HG03442 (cell line): ENCODE results near the gene DEDD.

Experiments
- ATAC-seq: cut with Tn5 transposase; IDR thresholded peaks from one replicate; pipeline ENCODE4 v1.9.1; 2021; ENCODE audit warnings: mild to moderate bottlenecking, moderate library complexity; ENCODE audit not compliant: unreplicated experiment

Gene DEDD

GRCh38 chr1:161096015-161096414, 36.5 kb downstream of the DEDD start:
- no peak for ATAC-seq

- no peak for ATAC-seq
Measured at GRCh38 chr1:161095230-161095629, 37.2 kb downstream of the DEDD start.

DNA sequence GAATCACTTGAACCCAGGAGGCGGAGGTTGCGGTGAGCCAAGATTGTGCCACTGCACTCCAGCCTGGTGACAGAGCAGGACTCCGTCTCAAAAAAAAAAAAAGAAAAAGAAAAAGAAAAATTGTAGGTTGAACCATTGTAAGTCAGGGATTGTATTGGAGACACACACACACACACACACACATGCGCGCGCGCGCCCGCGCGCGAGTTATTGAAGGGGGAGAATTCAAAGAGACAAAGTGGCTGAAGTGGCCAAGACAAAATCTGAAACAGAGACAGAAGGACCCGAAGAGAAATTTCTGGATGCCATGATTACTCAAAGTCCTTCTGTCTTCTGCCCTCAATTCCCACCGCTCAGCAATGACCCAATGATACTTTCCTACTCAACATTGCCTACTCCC, 38.0 kb downstream of the DEDD start:
- no peak for ATAC-seq

DNA sequence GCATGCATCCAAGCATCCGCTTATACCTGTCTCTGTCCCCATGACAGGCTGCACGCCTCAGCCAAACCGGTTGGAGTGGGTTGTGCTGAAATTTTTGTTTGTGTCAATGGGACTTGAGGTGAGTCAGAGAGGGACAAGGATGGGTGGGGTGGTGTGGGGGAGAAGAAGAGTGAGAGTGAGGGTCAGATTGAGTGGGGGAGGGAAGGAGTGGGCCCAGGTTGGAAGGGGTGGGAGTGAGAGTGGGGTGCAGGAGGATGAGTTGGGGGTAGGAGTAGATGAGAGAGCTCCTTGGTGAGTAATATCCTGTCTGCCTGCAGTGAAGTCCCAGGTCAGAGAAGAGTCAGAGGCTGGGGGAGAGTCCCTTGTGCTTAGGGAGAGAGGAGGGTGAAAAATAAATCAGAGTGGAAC, 39.8 kb downstream of the DEDD start:
- no peak for ATAC-seq

DNA sequence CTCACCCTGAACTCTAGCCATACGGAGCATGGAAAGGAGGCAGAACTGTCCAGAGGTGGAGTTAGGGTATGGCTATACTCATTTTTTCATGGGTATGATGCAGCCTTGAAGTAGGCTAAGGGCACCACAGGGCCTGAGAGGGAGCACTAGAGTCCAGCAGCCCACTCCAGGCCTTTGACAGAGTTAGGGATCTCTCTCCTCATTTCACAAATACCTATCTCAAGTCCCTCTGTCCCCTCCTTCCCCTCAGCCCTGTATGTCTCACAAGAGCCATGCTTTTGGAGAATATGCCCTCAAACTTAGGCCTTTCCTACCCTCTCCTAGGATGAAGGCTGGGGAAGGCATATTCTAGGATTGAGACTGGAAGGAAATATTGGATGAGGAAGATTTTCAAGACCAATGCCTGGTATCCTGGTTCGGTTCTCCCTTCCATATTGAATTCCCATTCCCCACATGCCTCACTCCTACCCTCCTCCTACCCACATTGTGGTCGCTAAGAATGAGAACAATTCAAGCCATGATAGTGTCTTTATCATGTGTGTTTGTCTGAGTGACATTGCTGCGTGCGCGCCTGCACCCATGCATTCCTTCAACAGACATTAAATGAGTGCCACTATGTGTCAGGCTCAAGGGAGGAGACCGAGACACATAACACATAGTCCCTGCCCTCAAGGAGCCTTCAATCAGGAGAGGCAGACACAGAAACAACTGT, 40.5 kb downstream of the DEDD start:
- no peak for ATAC-seq

DNA sequence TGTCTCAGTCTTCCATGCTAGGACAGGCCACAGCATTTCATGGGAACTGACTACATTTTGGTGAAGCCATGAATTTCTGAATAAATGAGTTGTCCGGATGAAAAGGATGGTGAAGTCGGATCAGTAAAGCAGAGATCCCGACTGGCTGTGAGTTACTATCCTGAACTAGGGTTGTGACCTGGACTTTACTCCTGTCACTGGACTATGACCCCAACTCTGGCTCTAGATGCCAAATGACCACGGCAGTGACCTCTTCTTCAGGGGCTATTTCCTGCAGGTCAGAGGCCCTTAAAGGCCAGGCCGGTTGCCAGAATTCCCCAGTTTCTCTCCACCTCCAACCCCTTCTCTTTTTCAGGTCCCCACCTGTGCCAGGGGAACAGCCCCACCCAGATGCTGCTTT, 41.4 kb downstream of the DEDD start:
- no peak for ATAC-seq

DNA sequence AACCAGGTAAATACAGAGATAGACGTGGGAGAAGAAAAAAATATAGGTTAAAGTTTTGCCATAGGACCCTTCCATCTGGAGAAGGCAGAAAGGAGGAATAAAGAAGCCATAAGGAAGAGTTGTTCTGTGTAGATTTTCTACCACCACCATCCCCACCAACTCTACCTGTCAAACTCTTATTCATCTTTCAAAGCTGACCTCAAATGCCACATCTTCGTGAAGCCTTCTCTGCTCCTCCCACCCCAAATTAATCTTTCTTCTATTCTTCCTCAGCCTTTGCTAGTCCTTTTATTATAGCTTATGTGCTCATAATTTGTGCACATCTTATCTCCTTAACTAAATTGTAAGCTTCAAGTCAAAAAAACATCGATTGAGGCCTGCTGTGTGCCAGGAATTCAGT, 41.9 kb downstream of the DEDD start:
- no peak for ATAC-seq

- no peak for ATAC-seq
Measured at GRCh38 chr1:161089938-161090337, 42.5 kb downstream of the DEDD start.

DNA sequence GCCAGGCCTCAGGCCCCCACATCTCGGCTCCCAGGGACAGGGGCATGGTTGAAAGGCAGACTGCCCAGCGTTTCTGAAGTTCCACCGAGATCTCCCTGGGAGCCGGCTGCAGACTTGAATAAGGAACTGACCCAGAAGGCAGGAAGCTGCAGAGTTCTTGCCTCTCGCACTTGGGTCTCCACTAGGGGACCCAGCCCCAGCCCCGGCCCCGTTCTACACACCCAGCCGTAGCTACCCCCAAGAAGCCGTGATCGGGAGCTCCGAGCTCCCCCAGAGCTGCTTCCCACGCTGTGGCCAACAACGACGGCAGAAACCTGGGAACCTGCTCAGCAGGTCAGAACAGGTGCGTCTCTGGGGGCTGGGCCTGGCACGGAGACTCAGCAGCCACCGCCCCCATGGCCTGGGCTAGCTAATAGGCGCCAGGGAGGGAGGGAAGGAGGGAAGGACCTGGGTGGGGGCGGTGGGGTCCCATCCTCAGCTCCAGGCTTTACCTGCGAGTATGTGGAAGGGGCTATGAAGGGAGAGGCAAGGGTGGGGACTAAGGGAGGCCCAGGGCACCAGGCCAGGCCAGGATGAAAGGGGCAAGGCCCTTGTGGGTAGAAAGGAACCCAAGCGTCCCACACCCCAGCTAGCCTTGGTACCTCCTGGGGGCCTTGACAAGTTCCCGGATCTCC, 43.1 kb downstream of the DEDD start, which contains the start of gene NECTIN4:
TSS of gene NECTIN4 (minus strand) at position 308 of the 674 bp plus-strand sequence. CDS start at position 46, 262 bp downstream.
- ATAC-seq: no peak

DNA sequence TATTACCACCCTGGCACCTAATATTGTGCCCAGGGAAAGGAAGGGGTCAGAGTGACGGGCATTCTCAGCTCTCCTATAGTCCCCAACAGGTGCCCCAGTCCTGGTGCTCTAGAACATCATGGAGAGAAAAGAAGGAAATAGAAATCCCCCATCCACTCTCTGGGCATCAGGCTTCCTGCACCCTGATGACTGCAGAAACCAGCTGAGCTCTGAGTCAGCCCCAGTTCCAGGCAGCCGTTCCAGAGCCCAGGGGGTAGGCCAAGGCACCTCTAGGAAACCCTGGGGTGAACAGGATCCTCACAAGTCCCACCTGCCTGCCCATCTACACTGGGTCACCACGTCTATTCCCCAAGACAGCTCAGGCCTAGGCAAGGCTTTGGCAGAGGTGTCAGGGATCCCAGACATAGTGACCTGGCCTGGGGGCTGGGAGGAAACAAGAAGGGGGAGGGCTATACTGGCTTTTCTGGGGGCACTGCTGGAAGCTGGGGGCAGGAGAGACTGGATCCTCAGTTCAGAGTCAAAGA, 43.8 kb downstream of the DEDD start:
- no peak for ATAC-seq

DNA sequence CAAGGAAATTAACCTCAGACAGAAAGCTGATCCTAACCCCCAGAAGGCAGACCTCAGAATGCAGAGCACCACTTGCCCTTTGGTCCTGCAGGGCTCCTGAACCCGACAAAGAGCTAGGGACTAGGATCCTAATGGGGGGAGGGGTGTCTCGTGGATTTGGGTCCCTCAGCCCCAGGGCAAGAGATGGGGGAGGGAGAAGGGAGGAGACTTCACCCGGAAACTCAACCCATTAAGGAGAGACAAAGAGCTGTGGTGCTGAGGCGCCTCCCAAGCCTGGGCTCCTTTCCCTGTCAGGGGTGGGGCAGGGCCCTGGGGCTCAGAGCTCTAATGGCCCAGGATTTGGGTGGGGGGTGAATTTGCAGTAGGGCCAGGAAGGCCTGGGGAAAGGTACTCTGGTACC, 46.0 kb downstream of the DEDD start:
- no peak for ATAC-seq

DNA sequence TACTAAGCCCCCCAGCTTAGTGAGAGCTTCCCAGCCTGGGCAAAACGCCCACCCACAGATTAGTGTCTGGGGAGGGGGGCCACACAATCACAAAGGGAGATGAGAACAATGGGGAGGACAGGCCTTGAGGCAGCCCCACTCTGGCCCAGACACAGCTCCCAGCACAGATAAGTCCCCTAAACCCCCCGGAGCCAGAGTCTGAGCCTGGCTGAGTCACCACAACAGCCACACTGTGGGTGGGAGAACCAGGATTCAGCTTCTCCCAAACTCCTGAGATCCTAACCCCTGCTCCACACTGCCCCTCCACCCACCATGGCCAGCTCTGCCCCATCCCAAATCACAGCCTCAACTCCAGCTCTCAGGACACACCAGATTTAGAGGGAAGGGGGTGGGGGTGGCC, 47.3 kb downstream of the DEDD start:
- no peak for ATAC-seq

DNA sequence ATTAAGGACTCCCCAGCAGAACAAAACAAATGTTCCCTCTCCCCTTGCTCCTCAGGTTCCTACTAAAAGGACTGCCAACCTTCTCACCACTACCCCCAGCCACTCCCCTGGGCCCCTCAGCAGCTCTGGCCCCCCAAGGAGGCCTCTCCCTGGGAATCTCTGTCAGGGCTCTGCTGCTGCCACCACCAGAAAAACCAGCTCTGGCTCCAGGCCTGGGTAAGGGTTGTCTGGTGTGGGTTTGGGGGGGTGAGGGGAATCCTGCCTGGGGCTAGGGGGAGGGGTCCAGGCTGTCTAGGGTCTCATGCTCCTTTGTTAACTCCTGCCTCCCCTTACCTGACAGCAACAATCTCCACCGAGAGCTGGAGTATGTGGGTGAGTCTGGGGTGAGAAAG, 47.9 kb downstream of the DEDD start:
- ATAC-seq: no peak

GRCh38 chr1:161083748-161084596, 48.5 kb downstream of the DEDD start:
- ATAC-seq: no peak

- ATAC-seq: no peak
Measured at GRCh38 chr1:161082996-161083747, 49.3 kb downstream of the DEDD start.

DNA sequence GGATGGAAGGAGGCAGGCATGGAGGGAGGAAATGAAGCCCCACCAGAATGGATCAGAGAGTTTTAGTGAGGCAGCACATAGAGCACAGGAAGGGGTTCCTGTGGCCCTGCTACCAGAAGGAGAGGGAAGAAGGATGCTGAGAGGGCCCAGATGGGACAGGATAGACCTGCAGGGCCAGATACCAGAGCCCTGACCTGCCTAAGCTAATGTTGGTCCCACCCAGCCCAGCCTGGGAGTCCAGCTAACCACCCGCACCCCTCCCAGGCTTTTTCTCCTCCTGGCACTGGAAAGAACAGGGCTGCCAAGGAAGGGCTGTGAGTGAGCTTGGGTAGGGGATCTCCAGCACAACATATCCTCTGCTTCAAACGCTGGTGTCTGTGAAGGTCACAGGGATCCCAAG, 50.0 kb downstream of the DEDD start:
- ATAC-seq: no peak

- ATAC-seq: no peak
Measured at GRCh38 chr1:161081519-161081918, 50.9 kb downstream of the DEDD start.

DNA sequence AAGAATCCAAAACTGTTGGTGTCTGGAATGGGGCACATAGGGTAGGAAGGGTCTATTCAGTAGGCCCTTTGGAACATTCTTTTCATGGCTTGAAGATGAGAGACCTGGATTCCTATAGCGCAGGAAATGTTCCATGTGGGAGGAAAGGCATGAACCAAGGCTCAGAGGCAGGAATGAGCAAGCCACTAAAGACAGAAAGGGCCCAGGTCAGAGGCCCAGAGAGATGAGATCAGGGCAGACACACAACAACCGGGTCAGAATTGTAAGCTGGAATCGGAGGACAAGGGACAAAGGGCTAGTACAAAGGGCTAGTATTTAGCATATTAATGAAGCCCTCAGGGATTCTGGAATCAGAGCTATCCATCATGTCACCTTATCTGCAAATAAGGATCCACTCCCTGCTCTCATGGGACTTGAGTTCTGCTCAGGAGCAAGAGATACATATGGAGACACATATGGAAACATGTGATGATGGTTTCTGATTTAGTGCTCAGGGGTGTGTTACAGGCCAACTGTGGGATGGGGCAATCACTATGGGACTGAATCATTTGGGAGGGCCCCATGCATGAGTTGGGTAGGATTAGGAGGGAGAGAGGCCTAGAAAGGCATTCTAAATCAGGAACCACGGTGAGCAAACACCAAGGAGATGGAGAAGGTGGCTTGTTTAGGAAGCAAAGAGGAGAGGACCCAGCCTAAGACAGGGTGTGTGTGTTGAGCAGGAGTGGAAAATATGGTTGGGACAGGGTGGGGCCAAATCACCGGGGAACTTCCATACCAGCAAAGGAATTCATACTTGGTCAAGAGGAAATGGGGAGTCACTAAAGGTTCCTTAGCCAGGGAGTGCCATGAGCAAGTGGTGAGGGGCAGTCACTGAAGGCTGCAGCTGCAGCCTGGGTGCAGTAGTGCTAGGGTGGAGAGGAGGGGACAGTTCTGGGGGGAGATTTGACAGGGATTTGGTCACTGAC, 51.7 kb downstream of the DEDD start:
- ATAC-seq: no peak

DNA sequence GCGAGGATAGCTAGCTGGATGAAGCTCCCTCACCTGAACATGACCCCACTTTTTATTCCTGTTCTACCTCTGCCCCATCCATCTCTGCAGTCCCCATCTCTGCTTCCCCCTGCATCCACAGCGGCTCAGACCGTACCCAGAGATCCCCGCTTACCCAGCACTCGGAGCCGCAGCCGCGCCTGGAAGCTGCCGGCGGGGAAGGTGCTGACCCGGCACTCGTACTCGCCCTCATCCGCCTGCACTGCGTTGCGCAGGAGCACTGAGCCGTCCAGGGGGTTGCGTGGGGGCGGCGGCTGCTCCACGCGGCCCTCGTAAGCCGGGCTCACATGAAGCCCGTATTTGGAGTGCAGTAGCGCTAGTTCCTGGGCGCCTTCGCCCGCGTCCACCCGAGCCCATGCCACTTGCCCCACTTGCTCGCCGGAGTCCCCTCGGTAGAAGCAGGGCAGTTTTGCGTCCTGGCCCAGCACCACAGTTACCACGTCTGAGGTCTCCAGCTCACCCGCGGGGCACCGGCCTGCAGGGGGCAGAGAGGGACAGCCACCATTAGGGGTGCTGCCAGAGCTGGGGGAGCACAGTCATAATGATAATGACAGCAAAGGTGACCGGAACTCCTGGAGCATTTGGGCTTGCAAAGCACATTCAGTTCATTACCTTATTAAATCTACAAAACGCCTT, 52.9 kb downstream of the DEDD start:
- ATAC-seq: no peak
